ENCODE data around the gene WDR6. TPM values are rescaled to one million over a fixed set of nuclear protein-coding genes. Genes with fewer than 3 reads are reported as not detected.

Gene WDR6
- total RNA-seq, 2 donors from 2014 or later: 140 to 173 TPM

DNA sequence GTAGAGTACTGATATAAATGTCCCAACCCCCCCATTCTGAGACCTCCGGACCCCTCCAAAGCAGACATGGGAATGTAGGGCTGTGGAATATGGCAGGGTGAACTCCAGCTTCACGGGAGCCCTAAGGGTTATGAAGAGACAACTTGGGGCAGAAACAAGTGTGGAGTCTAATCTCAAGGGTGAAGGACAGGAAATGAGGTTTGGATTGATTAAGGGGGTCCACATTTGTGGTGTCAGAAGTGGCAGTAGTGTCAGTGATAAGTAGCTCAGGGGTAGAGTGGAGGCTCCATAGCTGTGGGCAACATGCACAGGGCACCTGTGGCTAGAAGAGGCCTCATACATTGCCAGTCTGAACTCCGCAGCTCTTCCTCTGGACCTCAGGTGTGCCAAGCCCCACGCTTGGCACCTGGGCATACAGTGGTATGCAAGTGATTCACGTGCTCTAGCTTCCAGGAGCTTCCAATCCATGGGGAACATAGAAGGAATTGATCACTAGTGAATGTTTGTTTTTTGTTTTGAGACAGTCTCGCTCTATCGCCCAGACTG is 21.3 kb upstream of the WDR6 start:
- ATAC-seq (no peak), DNase-seq (ENCODE audit: low spot score in 2 of 2) (no peak)
- Mint-ChIP-seq H3K27ac (peak overlapping the region; percentile 55 to 84), H3K36me3 (peaks cover 4 to 10% of the 10 kb centered on the region in 2 donors), H3K9me3 (no peaks in the 10 kb centered on the region)

GRCh38 chr3:48989126-48989795 is 17.9 kb upstream of the WDR6 start:
- Mint-ChIP-seq H3K27ac (peak overlapping the region; percentile 87 to 98), H3K9me3 (no peaks in the 10 kb centered on the region), H3K36me3 (peaks cover 13 to 16% of the 10 kb centered on the region in 2 donors)
- ATAC-seq (peak in 1 of 2 donors; percentile 11), DNase-seq (ENCODE audit: low spot score in 2 of 2) (no peak)

DNA sequence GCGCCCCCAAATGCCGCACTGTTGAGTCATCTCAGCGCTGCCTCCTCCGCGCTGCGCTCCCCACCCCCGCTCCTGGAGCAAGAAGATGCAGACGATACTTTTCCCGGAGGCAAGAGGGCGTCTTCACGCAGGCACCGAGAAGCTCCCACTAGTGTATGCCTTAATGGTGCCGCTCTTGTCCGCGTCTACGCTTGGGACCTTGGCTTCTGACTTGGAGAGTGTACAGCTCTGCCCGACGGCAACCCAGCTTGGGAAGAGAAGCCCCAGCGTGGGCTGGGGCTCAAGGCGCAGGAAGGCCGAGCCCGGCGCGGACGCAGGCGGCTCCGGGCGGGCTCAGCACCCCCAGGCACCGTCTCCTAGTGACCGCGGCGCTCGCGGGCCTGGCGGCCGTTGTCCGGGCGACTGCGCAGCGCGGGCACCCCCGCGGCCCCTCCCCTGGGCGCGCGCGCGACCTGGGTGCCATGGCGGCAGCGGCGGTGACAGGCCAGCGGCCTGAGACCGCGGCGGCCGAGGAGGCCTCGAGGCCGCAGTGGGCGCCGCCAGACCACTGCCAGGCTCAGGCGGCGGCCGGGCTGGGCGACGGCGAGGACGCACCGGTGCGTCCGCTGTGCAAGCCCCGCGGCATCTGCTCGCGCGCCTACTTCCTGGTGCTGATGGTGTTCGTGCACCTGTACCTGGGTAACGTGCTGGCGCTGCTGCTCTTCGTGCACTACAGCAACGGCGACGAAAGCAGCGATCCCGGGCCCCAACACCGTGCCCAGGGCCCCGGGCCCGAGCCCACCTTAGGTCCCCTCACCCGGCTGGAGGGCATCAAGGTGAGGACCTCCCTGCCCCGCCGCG is 17.2 kb upstream of the WDR6 start, which contains the start of gene P4HTM:
Gene P4HTM, plus strand, starts transcription at position 446 of the 840 bp plus-strand sequence. Its CDS starts 16 bp downstream, at position 462.
- H3K36me3 Mint-ChIP-seq: peaks cover 13 to 16% of the 10 kb centered on the region in 2 donors
- peak; percentile 77 to 83 for ATAC-seq
- no peaks in the 10 kb centered on the region for H3K9me3 Mint-ChIP-seq

GRCh38 chr3:48990636-48991469 is 16.3 kb upstream of the WDR6 start:
- ATAC-seq (peak; percentile 16 to 42), DNase-seq (ENCODE audit: low spot score in 2 of 2) (no peak)
- H3K27ac Mint-ChIP-seq: peak overlapping the region; percentile 91 to 94
- peaks cover 13 to 16% of the 10 kb centered on the region in 2 donors for H3K36me3 Mint-ChIP-seq
- H3K9me3 Mint-ChIP-seq: no peaks in the 10 kb centered on the region

More for the DNA sequence above, 17.2 kb upstream of the WDR6 start, which contains the start of gene P4HTM:
- DNase-seq (ENCODE audit: low spot score in 2 of 2): peak; percentile 76 to 84
- H3K27ac Mint-ChIP-seq: peak within 1 kb of the TSS; percentile 94 to 98

DNA sequence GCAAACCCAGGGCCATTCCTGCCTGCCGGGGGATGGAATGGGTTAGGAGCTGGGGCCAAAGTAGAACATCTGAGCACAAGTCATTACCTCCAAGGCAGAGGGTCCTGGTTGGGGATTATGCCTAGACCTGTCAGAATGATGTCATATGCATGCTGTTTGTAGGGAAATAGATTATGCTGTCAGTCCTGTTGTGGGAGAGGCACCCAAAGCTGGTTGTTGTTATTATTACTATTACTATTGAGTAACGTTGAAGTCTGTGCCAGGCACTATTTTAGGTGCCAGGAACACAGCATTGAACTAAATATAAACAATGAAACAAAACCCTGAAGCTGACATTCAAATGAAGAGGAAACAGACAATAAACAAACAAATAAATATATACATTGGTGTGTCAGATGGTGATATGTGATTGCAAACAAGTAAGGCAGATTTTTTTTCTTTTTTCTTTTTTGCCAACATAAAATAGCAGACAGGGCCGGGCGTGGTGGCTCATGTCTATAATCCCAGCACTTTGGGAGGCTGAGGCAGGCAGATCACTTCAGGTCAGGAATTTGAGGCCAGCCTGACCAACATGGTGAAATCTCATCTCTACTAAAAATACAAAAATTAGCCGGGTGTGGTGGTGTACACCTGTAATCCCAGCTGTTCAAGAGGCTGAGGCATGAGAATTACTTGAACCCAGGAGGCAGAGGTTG is 15.2 kb upstream of the WDR6 start:
- no peak for DNase-seq (ENCODE audit: low spot score in 2 of 2)
- Mint-ChIP-seq H3K36me3 (peaks cover 13 to 16% of the 10 kb centered on the region in 2 donors), H3K9me3 (no peaks in the 10 kb centered on the region), H3K27ac (peak overlapping the region; percentile 36 to 94)
- no peak for ATAC-seq

DNA sequence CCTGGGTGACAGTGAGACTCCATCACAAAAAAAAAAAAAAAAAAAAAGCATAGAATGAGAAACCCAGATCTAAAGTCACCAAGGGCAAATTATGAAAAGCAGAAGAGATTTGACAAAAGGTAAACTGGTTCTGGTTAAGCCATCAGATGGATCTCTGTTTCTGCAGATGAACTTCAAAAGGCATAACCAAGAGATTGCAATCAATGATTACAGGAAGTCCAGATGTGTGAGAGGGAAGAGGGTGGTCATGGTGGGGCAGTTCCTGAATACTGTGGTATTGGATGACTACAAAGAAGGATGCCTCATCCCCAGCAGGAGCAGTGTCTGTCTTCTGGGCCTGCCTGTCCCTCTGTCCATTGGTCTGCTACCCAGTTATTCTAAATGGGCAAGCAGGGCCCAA is 13.4 kb upstream of the WDR6 start:
- Mint-ChIP-seq H3K27ac (peak overlapping the region; percentile 51 to 61), H3K9me3 (no peaks in the 10 kb centered on the region), H3K36me3 (peaks cover 13 to 16% of the 10 kb centered on the region in 2 donors)
- DNase-seq (ENCODE audit: low spot score in 2 of 2) (no peak), ATAC-seq (no peak)

GRCh38 chr3:48996640-48997039 is 10.6 kb upstream of the WDR6 start:
- H3K9me3 Mint-ChIP-seq: no peaks in the 10 kb centered on the region
- ATAC-seq: no peak
- no peak for DNase-seq (ENCODE audit: low spot score in 2 of 2)
- H3K36me3 Mint-ChIP-seq: peaks cover 0 to 5% of the 10 kb centered on the region in 2 donors
- peak overlapping the region in 1 of 2 donors; percentile 18 for H3K27ac Mint-ChIP-seq

DNA sequence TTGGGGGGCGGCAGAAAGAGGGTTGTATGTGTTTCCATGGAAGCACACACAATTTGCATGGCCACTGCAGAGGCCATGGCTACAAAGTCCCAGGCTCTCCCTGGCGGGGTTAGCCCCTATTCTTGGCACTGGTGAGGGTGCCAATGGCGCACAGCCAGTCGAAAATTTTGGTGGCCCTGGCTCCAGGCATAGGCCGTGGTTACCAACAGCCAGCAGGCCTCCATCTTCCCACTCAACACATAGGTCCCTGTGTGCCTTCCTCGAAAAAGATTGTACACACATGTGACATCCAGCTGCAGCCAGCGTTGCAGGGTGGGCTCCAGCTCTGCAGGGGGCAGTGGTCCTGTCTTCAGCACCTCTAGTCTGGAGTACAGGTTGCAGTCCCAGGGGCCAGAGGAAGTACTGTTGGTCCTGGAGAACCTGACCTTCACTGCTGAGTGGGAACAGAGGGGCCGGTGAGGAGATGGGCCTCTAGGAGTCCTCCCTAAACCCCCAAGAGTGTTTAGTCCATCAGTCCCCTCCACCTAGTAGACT is 10.0 kb upstream of the WDR6 start:
- peak overlapping the region in 1 of 2 donors; percentile 18 for H3K27ac Mint-ChIP-seq
- ATAC-seq (no peak), DNase-seq (ENCODE audit: low spot score in 2 of 2) (no peak)
- peaks cover 0 to under 1% of the 10 kb centered on the region in 2 donors for H3K36me3 Mint-ChIP-seq
- H3K9me3 Mint-ChIP-seq: no peaks in the 10 kb centered on the region

GRCh38 chr3:48997714-48998637 is 9.2 kb upstream of the WDR6 start:
- DNase-seq (ENCODE audit: low spot score in 2 of 2) (no peak), ATAC-seq (no peak)
- Mint-ChIP-seq H3K36me3 (no peaks in the 10 kb centered on the region), H3K9me3 (no peaks in the 10 kb centered on the region), H3K27ac (no peak overlapping the region)

DNA sequence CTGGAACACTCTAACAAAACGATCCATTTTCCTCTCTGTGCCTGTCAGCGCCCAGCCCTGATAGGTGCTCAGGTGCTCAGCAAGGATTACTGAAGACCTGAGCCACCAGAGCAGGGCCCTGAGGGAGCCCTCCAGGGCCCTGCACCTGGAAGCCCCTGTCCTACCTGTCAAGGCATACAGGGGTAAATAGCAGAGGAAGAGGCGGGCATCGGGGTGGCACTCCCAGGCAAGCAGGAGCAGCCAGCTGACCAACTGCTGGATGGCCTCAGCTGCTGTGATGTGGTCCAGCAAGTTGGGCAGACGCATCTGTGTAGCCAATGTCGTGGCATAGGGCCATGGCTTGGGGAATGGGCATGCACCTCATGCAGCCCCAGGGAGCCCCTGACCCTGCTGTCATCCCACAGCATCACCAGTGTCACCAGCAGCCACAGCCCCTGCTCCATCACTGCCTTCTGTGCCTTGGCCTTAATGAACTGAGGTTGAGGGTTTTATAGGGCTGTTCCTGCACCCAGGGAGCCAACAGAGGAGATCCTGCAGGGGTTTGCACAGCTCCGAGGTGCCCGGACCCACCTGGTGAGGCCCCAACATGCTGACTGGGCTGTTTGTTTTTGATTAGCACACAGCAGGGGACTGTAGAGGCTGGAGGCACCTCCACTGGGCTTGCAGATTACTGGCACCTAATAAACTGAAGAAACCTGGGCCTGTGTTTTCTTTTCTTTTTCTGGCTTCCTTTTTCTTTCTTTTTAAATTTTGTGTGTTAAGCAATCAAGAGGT is 7.9 kb upstream of the WDR6 start:
- no peak for ATAC-seq
- Mint-ChIP-seq H3K27ac (peak overlapping the region in 1 of 2 donors; percentile 1), H3K36me3 (no peaks in the 10 kb centered on the region), H3K9me3 (no peaks in the 10 kb centered on the region)
- no peak for DNase-seq (ENCODE audit: low spot score in 2 of 2)

- DNase-seq (ENCODE audit: low spot score in 2 of 2) (no peak), ATAC-seq (no peak)
- Mint-ChIP-seq H3K36me3 (no peaks in the 10 kb centered on the region), H3K9me3 (no peaks in the 10 kb centered on the region), H3K27ac (peak overlapping the region; percentile 71 to 91)
Observed at GRCh38 chr3:49001155-49001554, 6.0 kb upstream of the WDR6 start.

DNA sequence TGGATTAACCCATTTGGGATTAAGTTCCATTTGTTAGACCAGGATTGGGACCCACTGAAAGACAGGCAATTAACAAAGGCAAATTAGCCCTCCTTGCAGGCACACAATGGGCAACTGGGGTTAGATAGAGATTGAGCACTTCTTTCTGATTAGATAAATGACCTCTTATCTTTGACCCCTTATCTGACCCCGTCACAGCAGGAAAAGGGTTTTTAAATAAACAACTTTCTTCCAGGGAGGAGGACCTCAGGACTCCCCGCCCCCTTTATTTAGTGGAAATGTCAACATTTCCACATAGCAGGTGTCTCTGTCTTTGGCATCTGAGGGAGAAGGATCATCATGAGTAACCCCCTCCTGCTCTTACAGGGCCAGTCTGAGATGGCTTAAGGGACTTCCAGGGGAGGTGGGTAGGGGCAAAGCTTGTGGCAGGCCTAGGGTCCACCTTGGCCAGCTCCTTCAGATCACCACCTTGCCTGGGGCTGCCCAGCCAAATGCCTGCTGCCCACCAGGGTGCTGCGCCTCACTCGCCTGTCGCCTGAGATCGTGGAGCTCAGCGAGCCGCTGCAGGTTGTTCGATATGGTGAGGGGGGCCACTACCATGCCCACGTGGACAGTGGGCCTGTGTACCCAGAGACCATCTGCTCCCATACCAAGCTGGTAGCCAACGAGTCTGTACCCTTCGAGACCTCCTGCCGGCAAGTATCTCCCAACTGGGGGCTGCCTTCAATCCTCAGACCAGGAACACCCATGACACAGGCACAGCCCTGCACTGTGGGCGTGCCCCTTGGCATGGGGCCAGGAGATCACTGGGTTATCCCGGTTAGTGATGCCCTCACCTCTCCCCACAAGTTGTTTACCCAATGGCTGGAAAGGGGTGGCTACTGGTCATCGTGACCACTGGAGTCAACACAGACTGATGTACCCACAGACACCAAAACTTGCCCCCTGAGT is 2.6 kb upstream of the WDR6 start:
- Mint-ChIP-seq H3K27ac (no peak overlapping the region), H3K36me3 (peaks cover 11 to 14% of the 10 kb centered on the region in 2 donors), H3K9me3 (no peaks in the 10 kb centered on the region)
- ATAC-seq: no peak
- DNase-seq (ENCODE audit: low spot score in 2 of 2): no peak

- H3K36me3 Mint-ChIP-seq: peaks cover 11 to 14% of the 10 kb centered on the region in 2 donors
- H3K27ac Mint-ChIP-seq: no peak overlapping the region
- ATAC-seq (no peak), DNase-seq (ENCODE audit: low spot score in 2 of 2) (no peak)
- no peaks in the 10 kb centered on the region for H3K9me3 Mint-ChIP-seq
Observed at GRCh38 chr3:49005303-49005680, 1.9 kb upstream of the WDR6 start.

All from activated naive CD4-positive, alpha-beta T cell treated with anti-CD3 and anti-CD28 coated beads, Interleukin-2, amount 50 U/mL, for 72 hours (primary cell).